ENCODE results near the gene RFPL3.

RFPL3 gene

DNA sequence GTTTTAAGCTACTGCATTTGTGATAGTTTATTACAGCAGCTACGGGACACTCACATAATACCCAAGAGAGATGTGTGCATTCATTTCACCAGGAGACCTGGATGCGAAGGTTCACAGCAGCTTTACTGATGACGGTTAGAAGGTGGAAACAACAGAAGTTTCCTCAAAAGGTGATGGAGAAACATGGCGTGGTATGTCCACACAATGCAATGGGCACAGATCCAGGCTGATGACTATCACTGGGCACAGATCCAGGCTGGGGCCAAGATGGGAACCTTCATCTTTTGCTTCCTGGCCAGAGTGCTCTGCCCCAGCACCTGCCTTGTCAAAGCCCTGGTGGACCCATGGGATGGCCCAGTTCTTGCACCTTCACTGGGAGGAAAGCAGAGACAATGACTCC lies 30.6 kb upstream of the RFPL3 start:
- no peak for TF ChIP-seq RAD21 (IDR thresholded peaks at IDR 0.05; ENCODE audit: low read depth)
- no peak for TF ChIP-seq NFIC (IDR thresholded peaks at IDR 0.05)
- no peak for TF ChIP-seq EP300 (IDR thresholded peaks at IDR 0.05; ENCODE audit: borderline replicate concordance)
- TF ChIP-seq, protein P1, sequence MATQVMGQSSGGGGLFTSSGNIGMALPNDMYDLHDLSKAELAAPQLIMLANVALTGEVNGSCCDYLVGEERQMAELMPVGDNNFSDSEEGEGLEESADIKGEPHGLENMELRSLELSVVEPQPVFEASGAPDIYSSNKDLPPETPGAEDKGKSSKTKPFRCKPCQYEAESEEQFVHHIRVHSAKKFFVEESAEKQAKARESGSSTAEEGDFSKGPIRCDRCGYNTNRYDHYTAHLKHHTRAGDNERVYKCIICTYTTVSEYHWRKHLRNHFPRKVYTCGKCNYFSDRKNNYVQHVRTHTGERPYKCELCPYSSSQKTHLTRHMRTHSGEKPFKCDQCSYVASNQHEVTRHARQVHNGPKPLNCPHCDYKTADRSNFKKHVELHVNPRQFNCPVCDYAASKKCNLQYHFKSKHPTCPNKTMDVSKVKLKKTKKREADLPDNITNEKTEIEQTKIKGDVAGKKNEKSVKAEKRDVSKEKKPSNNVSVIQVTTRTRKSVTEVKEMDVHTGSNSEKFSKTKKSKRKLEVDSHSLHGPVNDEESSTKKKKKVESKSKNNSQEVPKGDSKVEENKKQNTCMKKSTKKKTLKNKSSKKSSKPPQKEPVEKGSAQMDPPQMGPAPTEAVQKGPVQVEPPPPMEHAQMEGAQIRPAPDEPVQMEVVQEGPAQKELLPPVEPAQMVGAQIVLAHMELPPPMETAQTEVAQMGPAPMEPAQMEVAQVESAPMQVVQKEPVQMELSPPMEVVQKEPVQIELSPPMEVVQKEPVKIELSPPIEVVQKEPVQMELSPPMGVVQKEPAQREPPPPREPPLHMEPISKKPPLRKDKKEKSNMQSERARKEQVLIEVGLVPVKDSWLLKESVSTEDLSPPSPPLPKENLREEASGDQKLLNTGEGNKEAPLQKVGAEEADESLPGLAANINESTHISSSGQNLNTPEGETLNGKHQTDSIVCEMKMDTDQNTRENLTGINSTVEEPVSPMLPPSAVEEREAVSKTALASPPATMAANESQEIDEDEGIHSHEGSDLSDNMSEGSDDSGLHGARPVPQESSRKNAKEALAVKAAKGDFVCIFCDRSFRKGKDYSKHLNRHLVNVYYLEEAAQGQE (IDR thresholded peaks at IDR 0.05; ENCODE audit: low read depth), result no peak
- TF ChIP-seq ZBTB7A (IDR thresholded peaks at IDR 0.05; ENCODE audit: low read depth), result no peak
- no peak for TF ChIP-seq YY1 (IDR thresholded peaks at IDR 0.05; ENCODE audit: low read depth)
- TF ChIP-seq EGR1 (IDR thresholded peaks at IDR 0.05), result no peak
- no peak for TF ChIP-seq TAF1 (IDR thresholded peaks at IDR 0.05; ENCODE audit: low read depth)
- TF ChIP-seq TEAD4 (IDR thresholded peaks at IDR 0.05), result no peak
- TF ChIP-seq MAX (IDR thresholded peaks at IDR 0.05), result no peak
- TF ChIP-seq TCF12 (IDR thresholded peaks at IDR 0.05; ENCODE audit: low read depth), result no peak
- TF ChIP-seq FOXM1 (IDR thresholded peaks at IDR 0.05; ENCODE audit: borderline replicate concordance, low read depth), result no peak
- TF ChIP-seq USF1 (IDR thresholded peaks at IDR 0.05), result no peak
- TF ChIP-seq CEBPB (IDR thresholded peaks at IDR 0.05), result no peak
- TF ChIP-seq CREB1 (IDR thresholded peaks at IDR 0.05; ENCODE audit: low read depth), result no peak

DNA sequence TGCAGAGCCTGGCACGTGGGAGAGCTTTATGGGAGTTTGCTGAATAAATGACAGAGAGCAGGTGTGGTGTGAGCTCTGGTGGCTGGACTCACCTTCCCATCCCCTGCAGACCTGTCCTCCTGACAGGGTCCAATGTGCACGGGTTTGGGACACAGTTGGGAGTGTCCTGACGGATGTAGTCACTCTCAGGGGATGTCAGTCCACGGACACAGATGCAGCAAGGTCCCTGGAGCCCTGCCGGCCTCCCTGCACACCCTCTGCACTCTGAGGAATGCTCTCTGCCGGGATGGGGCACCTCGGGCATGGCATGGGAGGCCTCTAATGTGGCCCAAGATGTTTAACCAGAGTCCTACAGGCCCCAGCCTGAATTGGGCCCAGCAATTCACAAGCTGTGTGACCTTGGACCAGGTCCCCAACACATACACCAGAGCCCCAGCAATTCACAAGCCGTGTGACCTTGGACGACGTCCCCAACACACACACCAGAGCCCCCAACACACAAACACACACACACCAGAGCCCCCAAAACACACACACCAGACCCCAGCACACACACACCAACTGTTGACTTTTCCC lies 30.0 kb upstream of the RFPL3 start:
- no peak for TF ChIP-seq EGR1 (IDR thresholded peaks at IDR 0.05)
- no peak for TF ChIP-seq MAX (IDR thresholded peaks at IDR 0.05)
- TF ChIP-seq, protein P1 (IDR thresholded peaks at IDR 0.05; ENCODE audit: low read depth), result no peak

- no peak for TF ChIP-seq MAX (IDR thresholded peaks at IDR 0.05)
- no peak for TF ChIP-seq RAD21 (IDR thresholded peaks at IDR 0.05; ENCODE audit: low read depth)
- no peak for TF ChIP-seq EP300 (IDR thresholded peaks at IDR 0.05; ENCODE audit: borderline replicate concordance)
- no peak for TF ChIP-seq TCF12 (IDR thresholded peaks at IDR 0.05; ENCODE audit: low read depth)
- no peak for TF ChIP-seq USF1 (IDR thresholded peaks at IDR 0.05)
- TF ChIP-seq TEAD4 (IDR thresholded peaks at IDR 0.05), result no peak
- TF ChIP-seq, protein P1 (IDR thresholded peaks at IDR 0.05; ENCODE audit: low read depth), result no peak
- TF ChIP-seq EGR1 (IDR thresholded peaks at IDR 0.05), result no peak
- TF ChIP-seq FOXM1 (IDR thresholded peaks at IDR 0.05; ENCODE audit: borderline replicate concordance, low read depth), result no peak
- TF ChIP-seq CEBPB (IDR thresholded peaks at IDR 0.05), result no peak
- no peak for TF ChIP-seq TAF1 (IDR thresholded peaks at IDR 0.05; ENCODE audit: low read depth)
- no peak for TF ChIP-seq ZBTB7A (IDR thresholded peaks at IDR 0.05; ENCODE audit: low read depth)
- no peak for TF ChIP-seq NFIC (IDR thresholded peaks at IDR 0.05)
These were observed 29.1 kb upstream of the RFPL3 start for GRCh38 chr22:32328306-32329201.

DNA sequence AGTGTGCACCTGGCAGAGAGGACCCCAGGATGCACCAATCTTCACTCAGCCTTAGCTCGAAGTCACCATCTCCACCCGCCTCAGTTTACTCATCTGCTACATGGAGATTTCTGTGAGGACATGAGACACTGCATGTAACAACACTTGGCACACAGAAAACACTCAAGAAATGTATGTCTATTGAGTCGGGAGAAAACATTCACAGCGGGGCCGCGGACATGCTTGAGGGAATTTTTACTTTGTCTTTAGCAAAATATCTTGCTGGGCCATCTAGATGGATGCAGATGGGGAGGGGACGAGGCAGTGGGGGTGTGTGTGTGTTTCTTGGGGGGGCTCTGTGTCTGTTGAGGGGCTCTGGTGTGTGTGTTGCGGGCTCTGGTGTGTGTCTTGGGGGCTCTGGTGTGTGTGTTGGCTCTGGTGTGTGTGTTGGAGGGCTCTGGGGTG lies 28.4 kb upstream of the RFPL3 start:
- no peak for TF ChIP-seq CREB1 (IDR thresholded peaks at IDR 0.05; ENCODE audit: low read depth)
- TF ChIP-seq TCF12 (IDR thresholded peaks at IDR 0.05; ENCODE audit: low read depth), result no peak
- TF ChIP-seq YY1 (IDR thresholded peaks at IDR 0.05; ENCODE audit: low read depth), result no peak
- no peak for TF ChIP-seq NFIC (IDR thresholded peaks at IDR 0.05)
- no peak for TF ChIP-seq TEAD4 (IDR thresholded peaks at IDR 0.05)
- TF ChIP-seq TAF1 (IDR thresholded peaks at IDR 0.05; ENCODE audit: low read depth), result no peak
- TF ChIP-seq MAX (IDR thresholded peaks at IDR 0.05), result no peak
- TF ChIP-seq ZBTB7A (IDR thresholded peaks at IDR 0.05; ENCODE audit: low read depth), result no peak
- no peak for TF ChIP-seq USF1 (IDR thresholded peaks at IDR 0.05)
- TF ChIP-seq, protein P1 (IDR thresholded peaks at IDR 0.05; ENCODE audit: low read depth), result no peak
- no peak for TF ChIP-seq CEBPB (IDR thresholded peaks at IDR 0.05)

Measured in Ishikawa (cell line).